ENCODE results near the gene MROH2A.

Gene MROH2A

DNA sequence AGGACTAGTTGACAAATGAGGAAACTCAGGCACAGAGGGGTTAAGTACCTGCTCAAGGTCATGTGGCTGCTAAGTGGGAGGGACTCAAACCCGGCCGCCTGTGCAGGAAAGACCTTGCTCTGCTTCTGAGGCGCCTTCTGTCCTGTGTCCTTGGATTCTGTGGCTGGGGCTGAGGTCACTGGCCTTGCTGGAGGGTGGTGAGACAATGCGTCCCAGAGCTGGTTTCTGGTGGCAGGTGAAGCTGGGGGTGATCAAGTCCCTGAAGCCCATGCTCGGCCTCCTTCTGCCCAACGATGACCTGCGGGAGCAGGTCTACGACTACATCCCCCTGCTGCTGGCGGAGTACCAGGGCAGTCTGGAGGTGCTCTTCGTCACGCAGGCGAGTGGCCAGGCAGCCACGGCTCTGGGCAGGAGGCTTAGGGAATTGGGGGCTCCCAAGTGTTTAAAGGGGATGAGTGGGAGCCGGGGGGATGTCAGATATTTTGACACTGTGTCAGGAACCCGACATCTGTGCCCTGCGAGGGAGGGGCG, 16.1 kb downstream of the MROH2A start:
- Histone ChIP-seq H3K4me3 (ENCODE audit: low read length) (no peak overlapping the region), H3K9ac (ENCODE audit: low read length) (no peak overlapping the region), H3K27me3 (ENCODE audit: low read depth, low read length) (no peaks in the 10 kb centered on the region), H3K4me2 (ENCODE audit: low read length) (no peak overlapping the region), H4K20me1 (ENCODE audit: insufficient read depth, low read length) (no peaks in the 10 kb centered on the region), H2AFZ (ENCODE audit: low read depth, low read length) (no peak overlapping the region), H3K27ac (ENCODE audit: low read length) (no peak overlapping the region), H3K9me3 (ENCODE audit: insufficient read depth, low read length) (no peaks in the 10 kb centered on the region), H3K4me1 (ENCODE audit: low read length) (no peaks in the 10 kb centered on the region), H3K79me2 (ENCODE audit: low read length) (no peaks in the 10 kb centered on the region), H3K36me3 (replicated peaks; ENCODE audit: low read depth, low read length) (no peaks in the 10 kb centered on the region)
- TF ChIP-seq, protein P1, sequence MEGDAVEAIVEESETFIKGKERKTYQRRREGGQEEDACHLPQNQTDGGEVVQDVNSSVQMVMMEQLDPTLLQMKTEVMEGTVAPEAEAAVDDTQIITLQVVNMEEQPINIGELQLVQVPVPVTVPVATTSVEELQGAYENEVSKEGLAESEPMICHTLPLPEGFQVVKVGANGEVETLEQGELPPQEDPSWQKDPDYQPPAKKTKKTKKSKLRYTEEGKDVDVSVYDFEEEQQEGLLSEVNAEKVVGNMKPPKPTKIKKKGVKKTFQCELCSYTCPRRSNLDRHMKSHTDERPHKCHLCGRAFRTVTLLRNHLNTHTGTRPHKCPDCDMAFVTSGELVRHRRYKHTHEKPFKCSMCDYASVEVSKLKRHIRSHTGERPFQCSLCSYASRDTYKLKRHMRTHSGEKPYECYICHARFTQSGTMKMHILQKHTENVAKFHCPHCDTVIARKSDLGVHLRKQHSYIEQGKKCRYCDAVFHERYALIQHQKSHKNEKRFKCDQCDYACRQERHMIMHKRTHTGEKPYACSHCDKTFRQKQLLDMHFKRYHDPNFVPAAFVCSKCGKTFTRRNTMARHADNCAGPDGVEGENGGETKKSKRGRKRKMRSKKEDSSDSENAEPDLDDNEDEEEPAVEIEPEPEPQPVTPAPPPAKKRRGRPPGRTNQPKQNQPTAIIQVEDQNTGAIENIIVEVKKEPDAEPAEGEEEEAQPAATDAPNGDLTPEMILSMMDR (IDR thresholded peaks at IDR 0.05; ENCODE audit: low read depth, low read length): no peak
- TF ChIP-seq EZH2phosphoT487 (IDR thresholded peaks at IDR 0.05; ENCODE audit: low read depth): no peak

DNA sequence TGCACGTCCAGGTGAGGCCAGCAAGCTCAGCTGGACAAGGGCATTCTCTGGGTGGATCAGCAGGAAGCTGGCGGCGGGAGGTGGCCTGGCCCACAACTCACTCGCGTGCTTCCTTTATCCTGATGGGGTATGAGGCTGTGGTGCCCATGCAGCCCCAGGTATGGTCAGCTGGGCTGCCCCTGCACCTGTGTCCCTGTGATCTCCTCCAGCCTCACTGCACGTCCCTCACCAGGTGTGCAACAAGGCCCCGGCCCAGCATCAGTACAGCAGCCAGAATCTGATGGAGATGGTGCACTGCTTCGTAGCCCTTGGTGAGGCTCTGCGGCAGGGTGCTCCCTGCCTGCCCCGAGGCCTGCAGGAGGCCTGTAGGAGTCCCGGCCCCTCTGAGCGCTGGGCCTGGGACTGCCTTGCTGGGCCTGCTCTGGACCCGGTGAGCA, 17.6 kb downstream of the MROH2A start:
- Histone ChIP-seq H3K27me3 (ENCODE audit: low read depth, low read length) (no peaks in the 10 kb centered on the region), H3K4me2 (ENCODE audit: low read length) (no peak overlapping the region), H3K4me1 (ENCODE audit: low read length) (no peaks in the 10 kb centered on the region), H3K9me3 (ENCODE audit: insufficient read depth, low read length) (no peaks in the 10 kb centered on the region), H2AFZ (ENCODE audit: low read depth, low read length) (no peak overlapping the region), H4K20me1 (ENCODE audit: insufficient read depth, low read length) (no peaks in the 10 kb centered on the region), H3K4me3 (ENCODE audit: low read length) (no peak overlapping the region), H3K36me3 (replicated peaks; ENCODE audit: low read depth, low read length) (no peaks in the 10 kb centered on the region), H3K27ac (ENCODE audit: low read length) (no peak overlapping the region), H3K79me2 (ENCODE audit: low read length) (no peaks in the 10 kb centered on the region), H3K9ac (ENCODE audit: low read length) (no peak overlapping the region)
- TF ChIP-seq EZH2phosphoT487 (IDR thresholded peaks at IDR 0.05; ENCODE audit: low read depth): no peak
- TF ChIP-seq, protein P1 (IDR thresholded peaks at IDR 0.05; ENCODE audit: low read depth, low read length): no peak

DNA sequence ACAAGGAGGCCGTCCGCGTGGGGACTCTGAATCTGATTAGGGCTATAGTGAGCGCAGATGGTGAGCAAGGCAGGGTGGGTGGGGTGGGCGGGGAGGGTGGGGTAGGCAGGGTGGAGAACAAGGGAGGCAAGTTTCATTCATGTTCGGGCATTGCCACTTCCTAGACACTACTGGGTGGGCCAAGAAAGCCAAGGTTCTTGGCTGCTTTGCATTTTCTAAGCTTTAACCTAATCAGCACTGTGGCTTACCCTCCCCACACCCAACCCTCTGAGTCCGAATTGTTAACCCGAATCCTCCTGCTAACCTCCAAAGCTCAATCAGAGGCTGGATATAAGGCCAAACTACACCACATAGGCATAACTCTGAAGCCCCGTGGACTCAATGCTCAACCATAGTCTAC, 18.1 kb downstream of the MROH2A start:
- Histone ChIP-seq H3K79me2 (ENCODE audit: low read length) (no peaks in the 10 kb centered on the region), H3K9me3 (ENCODE audit: insufficient read depth, low read length) (no peaks in the 10 kb centered on the region), H3K27ac (ENCODE audit: low read length) (no peak overlapping the region), H3K4me3 (ENCODE audit: low read length) (no peak overlapping the region), H3K9ac (ENCODE audit: low read length) (no peak overlapping the region), H3K4me2 (ENCODE audit: low read length) (no peak overlapping the region), H3K36me3 (replicated peaks; ENCODE audit: low read depth, low read length) (no peaks in the 10 kb centered on the region), H3K27me3 (ENCODE audit: low read depth, low read length) (no peaks in the 10 kb centered on the region), H3K4me1 (ENCODE audit: low read length) (no peaks in the 10 kb centered on the region), H2AFZ (ENCODE audit: low read depth, low read length) (no peak overlapping the region), H4K20me1 (ENCODE audit: insufficient read depth, low read length) (no peaks in the 10 kb centered on the region)
- TF ChIP-seq, protein P1 (IDR thresholded peaks at IDR 0.05; ENCODE audit: low read depth, low read length): no peak
- TF ChIP-seq EZH2phosphoT487 (IDR thresholded peaks at IDR 0.05; ENCODE audit: low read depth): no peak

DNA sequence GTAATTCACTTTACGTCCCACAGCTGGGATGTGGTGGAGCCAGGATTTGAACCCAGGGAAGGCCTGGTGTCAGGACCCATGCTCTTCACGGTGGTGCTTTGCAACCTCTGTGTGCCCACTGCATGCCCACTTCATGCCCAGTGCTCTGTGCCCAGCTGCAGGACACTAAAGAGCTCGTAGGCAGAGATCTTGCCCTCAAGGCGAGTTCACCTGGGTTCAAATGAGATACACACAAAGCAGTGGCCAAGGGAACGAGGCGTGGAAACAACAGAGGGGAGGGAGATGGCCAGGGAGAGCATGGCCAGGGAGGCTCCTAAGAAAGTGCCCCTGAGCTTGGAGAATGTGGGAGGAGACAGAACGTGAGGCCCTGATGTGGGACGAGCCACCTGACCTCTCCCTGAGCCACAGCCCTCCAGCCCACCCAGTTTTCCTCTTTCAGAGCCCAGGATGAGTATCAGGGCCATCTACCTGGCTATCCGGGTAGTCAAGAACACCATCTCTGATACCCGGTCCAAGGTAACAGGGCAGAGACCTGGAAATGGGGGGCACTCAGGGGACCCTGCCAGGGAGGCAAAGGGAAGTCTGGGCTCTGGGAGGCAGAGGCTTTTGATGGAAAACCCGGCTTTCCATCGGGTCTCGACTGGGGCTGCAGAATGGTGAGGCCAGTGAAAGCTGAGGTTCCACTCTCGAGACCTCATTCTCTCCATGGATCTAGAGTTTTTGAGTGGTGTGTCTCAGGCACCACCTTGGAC, 20.4 kb downstream of the MROH2A start:
- H3K4me2 ChIP-seq (ENCODE audit: low read length): no peak overlapping the region
- no peaks in the 10 kb centered on the region for H3K79me2 ChIP-seq (ENCODE audit: low read length)
- no peak overlapping the region for H3K27ac ChIP-seq (ENCODE audit: low read length)
- no peaks in the 10 kb centered on the region for H3K4me1 ChIP-seq (ENCODE audit: low read length)
- H4K20me1 ChIP-seq (ENCODE audit: insufficient read depth, low read length): no peaks in the 10 kb centered on the region
- no peaks in the 10 kb centered on the region for H3K9me3 ChIP-seq (ENCODE audit: insufficient read depth, low read length)
- no peaks in the 10 kb centered on the region for H3K36me3 ChIP-seq (replicated peaks; ENCODE audit: low read depth, low read length)
- no peak for TF ChIP-seq EZH2phosphoT487 (IDR thresholded peaks at IDR 0.05; ENCODE audit: low read depth)
- TF ChIP-seq, protein P1 (IDR thresholded peaks at IDR 0.05; ENCODE audit: low read depth, low read length): no peak
- no peaks in the 10 kb centered on the region for H3K27me3 ChIP-seq (ENCODE audit: low read depth, low read length)
- H3K4me3 ChIP-seq (ENCODE audit: low read length): no peak overlapping the region
- H3K9ac ChIP-seq (ENCODE audit: low read length): no peak overlapping the region
- no peak overlapping the region for H2AFZ ChIP-seq (ENCODE audit: low read depth, low read length)
